Activated CD8-positive, alpha-beta memory T cell treated with anti-CD3 and anti-CD28 coated beads for 48 hours (primary cell): Measurements from ENCODE around the gene MDFIC.

Experiments used
- DNase-seq, 3 experiments: peaks; one replicate each; pipeline ENCODE4 v3.0.0-alpha.2; 2020; ENCODE audit warnings: low read depth in 2 of 3, low spot score in 2 of 3

Gene MDFIC

DNA sequence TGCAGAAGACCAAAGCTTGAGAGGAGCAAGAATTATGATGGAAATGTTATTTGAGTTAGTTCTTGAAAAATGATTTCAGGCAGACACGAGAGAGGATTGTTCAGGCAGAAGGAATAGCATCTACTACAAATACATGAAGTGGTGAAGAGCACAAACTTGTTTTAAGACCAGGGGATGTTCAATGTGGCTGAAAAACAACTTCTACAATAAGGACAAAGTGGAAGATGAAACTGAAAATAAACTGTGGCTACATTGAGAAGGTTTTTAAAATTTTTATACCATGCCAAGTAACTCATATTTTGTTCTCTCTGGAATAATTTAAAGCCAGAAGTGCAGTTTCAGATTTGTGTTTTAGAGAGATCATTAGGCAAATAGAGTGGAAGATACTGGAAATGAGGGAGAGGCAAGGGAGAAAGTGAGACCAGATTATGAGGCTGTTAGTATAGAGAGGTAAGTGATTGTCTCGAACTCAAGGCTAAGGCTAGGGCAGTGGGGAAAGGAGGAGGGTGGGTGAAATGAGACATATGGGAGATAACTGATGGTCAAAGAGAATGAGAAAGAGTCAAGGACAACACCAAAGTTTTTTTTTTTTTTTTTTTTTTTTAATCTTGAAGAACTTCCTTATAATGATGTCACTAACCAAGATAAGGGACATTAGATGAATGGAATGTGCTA lies 115.4 kb downstream of the MDFIC start:
- DNase-seq, result no peak

- DNase-seq, result no peak
Observed at GRCh38 chr7:115038158-115038557, 116.3 kb downstream of the MDFIC start.

GRCh38 chr7:115040057-115040456 lies 118.2 kb downstream of the MDFIC start:
- no peak for DNase-seq

- DNase-seq, result no peak
Observed at GRCh38 chr7:115040495-115040894, 118.6 kb downstream of the MDFIC start.

DNA sequence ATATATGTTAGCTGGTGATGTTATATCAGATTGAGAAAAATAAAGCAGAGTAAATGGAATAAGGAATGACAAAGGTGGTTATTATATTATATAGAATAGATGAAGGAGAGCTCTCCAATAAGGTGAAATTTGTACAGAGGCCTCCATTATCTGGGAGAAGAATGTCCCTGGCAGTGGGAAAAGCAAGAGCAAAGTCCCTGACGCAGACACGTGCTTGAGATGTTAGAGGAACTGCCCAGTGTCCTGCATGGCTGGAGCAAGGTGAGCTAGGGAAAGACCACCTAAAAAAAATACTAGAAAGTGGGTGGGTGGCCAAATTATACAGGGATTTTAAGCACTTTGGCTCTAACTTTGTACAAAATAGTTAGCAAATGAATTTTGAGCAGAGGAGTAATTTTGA lies 120.7 kb downstream of the MDFIC start:
- DNase-seq, result no peak

DNA sequence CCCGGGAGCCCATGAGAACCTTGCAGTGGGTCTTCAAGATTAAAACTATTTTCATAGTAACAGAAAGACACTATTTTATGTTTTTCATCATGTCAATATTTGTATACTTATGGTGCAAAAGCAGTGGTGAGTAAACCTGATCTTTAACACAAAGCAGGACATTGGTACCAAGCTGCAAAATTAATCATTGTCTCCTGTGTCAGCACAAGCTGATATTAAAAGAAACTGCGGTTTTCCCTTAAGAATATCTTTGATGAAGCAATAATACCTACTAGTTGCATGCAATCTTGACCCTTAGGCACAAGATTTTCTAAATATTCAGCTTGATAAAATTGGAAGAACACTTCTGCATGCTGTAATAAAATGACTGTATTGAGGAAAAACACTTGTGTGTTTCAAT lies 121.7 kb downstream of the MDFIC start:
- no peak for DNase-seq

DNA sequence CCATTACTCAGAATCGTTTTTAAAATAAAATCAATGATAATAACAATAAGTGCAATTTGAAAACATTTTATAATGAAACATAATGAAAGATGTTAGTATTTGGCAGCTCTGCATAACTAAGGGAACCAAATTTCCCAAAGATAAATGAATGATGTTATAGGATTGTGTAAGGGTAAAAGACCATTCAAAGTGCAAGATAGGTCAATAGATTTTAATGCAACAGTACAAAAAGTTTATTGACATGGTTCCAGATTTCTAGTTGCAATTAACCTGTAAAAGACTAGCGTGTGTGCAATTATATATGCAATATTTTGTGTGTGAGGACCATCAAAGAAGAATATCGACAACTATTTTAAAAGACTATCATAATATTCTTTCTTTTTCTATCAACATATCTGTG lies 122.3 kb downstream of the MDFIC start:
- no peak for DNase-seq

GRCh38 chr7:115047958-115048720 lies 126.2 kb downstream of the MDFIC start:
- DNase-seq, result no peak

- DNase-seq, result no peak
Observed at GRCh38 chr7:115052706-115053105, 130.8 kb downstream of the MDFIC start.

DNA sequence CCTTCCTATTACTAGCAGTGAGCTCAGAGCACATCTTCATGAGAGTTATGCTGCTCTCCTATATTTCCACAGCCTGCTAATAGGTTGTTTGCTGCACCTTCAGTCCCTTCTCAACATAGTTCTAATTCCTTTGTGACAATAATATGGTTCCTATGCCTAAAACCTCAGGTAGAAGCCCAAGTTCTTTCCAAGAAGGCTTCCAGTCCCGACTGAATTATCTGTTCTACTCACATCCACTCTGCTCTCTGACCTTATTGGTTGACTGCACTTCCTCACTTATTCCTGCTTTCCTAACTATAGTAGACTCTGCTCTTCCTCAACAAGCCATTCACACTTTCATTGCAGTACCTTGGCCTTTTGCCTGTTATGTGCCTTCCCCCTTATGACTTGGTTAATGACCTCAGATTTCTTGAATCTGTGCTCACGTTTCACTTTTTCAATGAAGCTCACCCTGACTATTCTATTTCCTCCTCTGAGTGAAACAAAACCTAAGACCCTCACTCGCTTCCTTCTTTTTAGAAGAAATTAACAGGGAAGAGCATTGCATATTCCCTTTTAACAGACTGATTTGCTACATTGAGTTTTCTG lies 132.7 kb downstream of the MDFIC start:
- no peak for DNase-seq

- DNase-seq, result no peak
Observed at GRCh38 chr7:115056019-115056418, 134.1 kb downstream of the MDFIC start.

GRCh38 chr7:115058726-115059125 lies 136.8 kb downstream of the MDFIC start:
- no peak for DNase-seq

- no peak for DNase-seq
Observed at GRCh38 chr7:115059321-115059720, 137.4 kb downstream of the MDFIC start.

DNA sequence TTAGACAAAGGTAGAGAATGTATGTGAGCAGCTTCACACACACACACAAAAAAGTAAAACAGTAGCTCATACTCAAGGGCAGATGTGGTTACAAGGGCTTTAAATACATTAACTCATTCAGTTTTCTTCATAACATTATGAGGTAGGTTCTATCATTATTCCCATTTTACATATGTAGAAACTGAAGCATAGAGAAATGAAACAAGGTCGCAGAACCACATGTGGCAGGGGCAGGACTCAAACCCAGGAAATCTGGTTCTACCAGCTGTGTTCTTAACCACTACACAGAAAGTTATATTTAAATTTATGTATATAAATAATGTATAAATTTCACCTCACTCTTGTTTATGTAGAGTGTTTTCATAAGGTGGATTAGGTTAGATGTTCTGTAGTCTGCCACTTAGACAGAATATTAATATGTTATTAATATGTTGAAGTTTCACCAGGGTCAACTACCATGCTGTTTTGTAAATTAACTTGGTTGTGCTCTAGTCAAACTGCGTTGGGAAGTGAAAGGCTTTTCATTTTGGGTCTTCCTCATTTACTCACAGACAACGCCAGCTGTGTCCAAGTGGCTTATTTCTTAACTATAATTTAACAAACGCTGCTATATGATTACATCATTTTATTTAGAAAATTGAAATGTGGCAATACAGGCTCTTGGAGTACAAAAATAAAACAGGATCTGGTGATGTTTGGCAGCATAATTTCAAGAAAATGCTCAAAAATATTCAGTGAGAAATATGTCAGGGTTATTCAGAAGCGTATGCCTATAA lies 138.4 kb downstream of the MDFIC start:
- no peak for DNase-seq

GRCh38 chr7:115066050-115066449 lies 144.2 kb downstream of the MDFIC start:
- DNase-seq, result no peak

DNA sequence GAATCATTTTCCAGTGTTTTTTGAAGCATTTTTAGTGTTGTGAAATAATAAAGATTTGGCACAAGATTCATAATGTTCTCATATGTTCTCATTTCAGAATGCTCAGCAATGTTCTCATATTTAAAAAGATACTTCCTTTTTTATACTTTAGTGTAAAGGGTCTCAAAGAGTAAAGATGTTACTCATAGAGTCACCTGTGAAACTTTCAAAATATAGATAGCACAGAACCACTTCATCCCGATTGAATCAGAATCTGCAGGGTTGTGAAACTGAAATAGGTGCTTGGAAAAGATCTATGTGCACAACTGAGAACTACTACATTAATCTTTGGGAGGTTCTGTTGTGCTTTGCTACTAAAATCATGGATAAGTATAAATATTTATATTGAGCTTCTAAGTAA lies 144.7 kb downstream of the MDFIC start:
- DNase-seq, result no peak

DNA sequence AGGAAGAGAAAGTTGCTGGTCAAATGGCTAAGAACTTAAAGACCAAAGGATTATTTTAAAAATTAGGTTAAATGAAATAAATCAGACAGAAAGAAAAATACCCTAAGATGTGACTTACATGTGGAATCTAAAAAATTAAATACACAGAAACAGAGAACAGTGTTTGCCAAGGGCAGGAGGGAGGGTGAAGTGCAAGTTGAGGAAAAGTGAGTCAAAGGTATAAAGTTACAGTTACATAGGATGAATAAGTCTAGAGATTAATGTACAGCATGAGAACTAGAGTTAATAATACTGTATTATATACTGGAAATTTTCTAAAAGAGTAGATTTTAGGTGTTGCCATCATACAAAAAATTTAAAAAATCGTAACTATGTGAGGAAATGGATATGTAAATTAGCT lies 146.3 kb downstream of the MDFIC start:
- DNase-seq, result no peak
